WTC11 (cell line): ENCODE data around the gene CHST11.

Source experiments
- ATF3 ChIP-seq: sonication (generic); formaldehyde crosslinking; conservative IDR thresholded peaks from 2 replicates; pipeline ENCODE4 v1.8.1; 2022; ENCODE audit warnings: mild to moderate bottlenecking, missing genetic modification reagents
- CREM ChIP-seq: sonication (generic); formaldehyde crosslinking; IDR thresholded peaks from 2 replicates; pipeline ENCODE4 v1.8.1; 2022; ENCODE audit warnings: mild to moderate bottlenecking, missing genetic modification reagents, moderate library complexity
- CTCF ChIP-seq: fragments of 200-600 bp; IDR thresholded peaks from 2 replicates; pipeline ENCODE4 v1.8.0; 2022; ENCODE audit warnings: antibody characterized with exemption
- FOXJ3 ChIP-seq: sonication (generic); formaldehyde crosslinking; IDR thresholded peaks from 2 replicates; pipeline ENCODE4 v1.9.0; 2021; ENCODE audit warnings: missing genetic modification reagents, mild to moderate bottlenecking, borderline replicate concordance
- FOXP1 ChIP-seq: sonication (generic); formaldehyde crosslinking; IDR thresholded peaks from 2 replicates; pipeline ENCODE4 v1.8.0; 2022; ENCODE audit warnings: missing genetic modification reagents, mild to moderate bottlenecking, moderate library complexity, borderline replicate concordance
- IRF1 ChIP-seq: sonication (generic); formaldehyde crosslinking; IDR thresholded peaks from 2 replicates; pipeline ENCODE4 v1.8.0; 2023; ENCODE audit warnings: missing genetic modification reagents
- KAT7 ChIP-seq: sonication (generic); formaldehyde crosslinking; IDR thresholded peaks from 2 replicates; pipeline ENCODE4 v1.8.1; 2023; ENCODE audit warnings: missing genetic modification reagents, mild to moderate bottlenecking, borderline replicate concordance
- MAX ChIP-seq: sonication (generic); formaldehyde crosslinking; IDR thresholded peaks from 2 replicates; pipeline ENCODE4 v1.8.0; 2022; ENCODE audit warnings: mild to moderate bottlenecking, missing genetic modification reagents
- ZNF121 ChIP-seq: sonication (generic); formaldehyde crosslinking; IDR thresholded peaks from 2 replicates; pipeline ENCODE4 v1.8.0; 2023; ENCODE audit warnings: missing genetic modification reagents

- TF ChIP-seq FOXP1 (CRISPR knock-in tag) = no peak
- TF ChIP-seq CTCF = no peak
- no peak for TF ChIP-seq MAX
- no peak for TF ChIP-seq ZNF121 (CRISPR knock-in tag)
- TF ChIP-seq KAT7 (CRISPR knock-in tag) = no peak
- TF ChIP-seq FOXJ3 (CRISPR knock-in tag) = no peak
- no peak for TF ChIP-seq CREM (CRISPR knock-in tag)
- no peak for TF ChIP-seq IRF1 (CRISPR knock-in tag)
- TF ChIP-seq ATF3 (CRISPR knock-in tag) = no peak
Observed at GRCh38 chr12:104603545-104603973, 146.8 kb downstream of the CHST11 start.
